H9 (cell line): ENCODE measurements around the gene DDX21. TPM values are rescaled to one million over a fixed set of nuclear protein-coding genes. Genes with fewer than 3 reads are reported as not detected.

Experiments used
- DNase-seq: peaks from one replicate; pipeline ENCODE4 v3.0.0-alpha.2; 2017
- H2AFZ ChIP-seq: one replicate; pipeline ENCODE4 v1.6.1; 2013; ENCODE audit warnings: mild to moderate bottlenecking, low read length, control low read depth, moderate library complexity
- H2AK5ac ChIP-seq: 2 replicates; pipeline ENCODE4 v1.6.1; 2013; ENCODE audit warnings: low read length, control low read depth, mixed read lengths; ENCODE audit not compliant: insufficient read length
- H2BK120ac ChIP-seq: one replicate; pipeline ENCODE4 v1.6.1; 2013; ENCODE audit warnings: low read depth, mild to moderate bottlenecking, low read length, control low read depth, inconsistent platforms; ENCODE audit not compliant: poor library complexity, severe bottlenecking
- H2BK12ac ChIP-seq: 2 replicates; pipeline ENCODE4 v1.6.1; 2013; ENCODE audit warnings: low read length, control low read depth, mixed read lengths, low read depth; ENCODE audit not compliant: insufficient read length
- H2BK15ac ChIP-seq: 2 replicates; pipeline ENCODE4 v1.6.1; 2013; ENCODE audit warnings: low read depth, low read length, control low read depth
- H2BK20ac ChIP-seq: one replicate; pipeline ENCODE4 v1.6.1; 2013; ENCODE audit warnings: low read depth, mild to moderate bottlenecking, low read length, control low read depth, inconsistent platforms; ENCODE audit not compliant: poor library complexity, severe bottlenecking
- H2BK5ac ChIP-seq: 2 replicates; pipeline ENCODE4 v1.6.1; 2013; ENCODE audit warnings: low read length, control low read depth, mixed read lengths; ENCODE audit not compliant: insufficient read length
- H3K14ac ChIP-seq: 2 replicates; pipeline ENCODE4 v1.6.1; 2013; ENCODE audit warnings: low read length, control low read depth; ENCODE audit not compliant: insufficient read depth
- H3K18ac ChIP-seq: 2 replicates; pipeline ENCODE4 v1.6.1; 2013; ENCODE audit warnings: low read depth, mild to moderate bottlenecking, mixed read lengths, low read length, control low read depth; ENCODE audit not compliant: insufficient read length
- H3K23ac ChIP-seq: 2 replicates; pipeline ENCODE4 v1.6.1; 2013; ENCODE audit warnings: low read length, control low read depth, mixed read lengths, low read depth; ENCODE audit not compliant: insufficient read length
- H3K23me2 ChIP-seq: 2 replicates; pipeline ENCODE4 v1.6.1; 2013; ENCODE audit warnings: low read depth, mild to moderate bottlenecking, mixed read lengths, low read length, control low read depth; ENCODE audit not compliant: insufficient read length, poor library complexity, severe bottlenecking
- H3K27ac ChIP-seq: 2 replicates; pipeline ENCODE4 v1.5.1; 2013; ENCODE audit warnings: low read length, control low read depth, mixed read lengths, low read depth; ENCODE audit not compliant: insufficient read length
- H3K27me3 ChIP-seq: 2 replicates; pipeline ENCODE4 v1.6.1; 2013; ENCODE audit warnings: low read length, control low read depth, inconsistent platforms; ENCODE audit not compliant: insufficient read depth
- H3K4ac ChIP-seq: 2 replicates; pipeline ENCODE4 v1.6.1; 2013; ENCODE audit warnings: low read depth, mild to moderate bottlenecking, control low read depth, inconsistent platforms, low read length, moderate library complexity
- H3K4me1 ChIP-seq: 2 replicates; pipeline ENCODE4 v1.6.1; 2013; ENCODE audit warnings: low read length, control low read depth, inconsistent platforms; ENCODE audit not compliant: insufficient read depth
- H3K4me2 ChIP-seq: 2 replicates; pipeline ENCODE4 v1.6.1; 2013; ENCODE audit warnings: low read length, control low read depth, mixed read lengths; ENCODE audit not compliant: insufficient read length, insufficient read depth
- H3K56ac ChIP-seq: 2 replicates; pipeline ENCODE4 v1.6.1; 2013; ENCODE audit warnings: low read depth, mild to moderate bottlenecking, mixed read lengths, low read length, control low read depth; ENCODE audit not compliant: insufficient read length
- H3K79me1 ChIP-seq: 2 replicates; pipeline ENCODE4 v1.6.1; 2013; ENCODE audit warnings: low read depth, mild to moderate bottlenecking, moderate library complexity, low read length, control low read depth, inconsistent platforms; ENCODE audit not compliant: insufficient read depth, poor library complexity, severe bottlenecking
- H3K79me2 ChIP-seq: 2 replicates; pipeline ENCODE4 v1.6.1; 2013; ENCODE audit warnings: low read length, control low read depth, inconsistent platforms; ENCODE audit not compliant: insufficient read depth
- H3K9ac ChIP-seq: 2 replicates; pipeline ENCODE4 v1.6.1; 2013; ENCODE audit warnings: low read length, control low read depth, mixed read lengths; ENCODE audit not compliant: insufficient read length; ENCODE audit errors: extremely low read depth
- H3K9me3 ChIP-seq: one replicate; pipeline ENCODE4 v1.6.1; 2013; ENCODE audit warnings: low read depth, low read length, inconsistent platforms; ENCODE audit not compliant: control insufficient read depth
- H3T11ph ChIP-seq: one replicate; pipeline ENCODE4 v1.6.1; 2013; ENCODE audit warnings: mild to moderate bottlenecking, low read length, control low read depth, inconsistent platforms
- H4K20me1 ChIP-seq: one replicate; pipeline ENCODE4 v1.6.1; 2013; ENCODE audit not compliant: control insufficient read depth, insufficient read length, insufficient read depth
- H4K5ac ChIP-seq: 2 replicates; pipeline ENCODE4 v1.6.1; 2013; ENCODE audit warnings: low read depth, mild to moderate bottlenecking, mixed read lengths, low read length, control low read depth; ENCODE audit not compliant: insufficient read length
- H4K8ac ChIP-seq: replicated peaks from 2 replicates; pipeline ENCODE4 v1.6.1; 2013; ENCODE audit warnings: low read length, control low read depth, mixed read lengths, low read depth; ENCODE audit not compliant: insufficient read length
- H4K91ac ChIP-seq: 2 replicates; pipeline ENCODE4 v1.6.1; 2013; ENCODE audit warnings: low read depth, mild to moderate bottlenecking, moderate library complexity, mixed read lengths, low read length, control low read depth; ENCODE audit not compliant: insufficient read length
- H3K27ac Mint-ChIP-seq, 3 experiments: 2 replicates in 2 of 3; 3 replicates in 1 of 3; pipeline ENCODE4 v1.8.0; 2020 to 2021; ENCODE audit warnings: mixed read lengths in 3 of 3, mild to moderate bottlenecking in 1 of 3, moderate library complexity in 1 of 3
- H3K27me3 Mint-ChIP-seq: 2 replicates; pipeline ENCODE4 v1.8.0; 2021; ENCODE audit warnings: low read depth, mild to moderate bottlenecking, moderate library complexity, mixed read lengths
- H3K36me3 Mint-ChIP-seq, 3 experiments: 2 replicates in 2 of 3; 3 replicates in 1 of 3; pipeline ENCODE4 v1.8.0; 2020 to 2021; ENCODE audit warnings: low read depth in 3 of 3, mixed read lengths in 3 of 3; ENCODE audit not compliant: insufficient read depth in 1 of 3
- H3K4me1 Mint-ChIP-seq, 2 experiments: 2 replicates each; pipeline ENCODE4 v1.8.0; 2020; ENCODE audit warnings: mixed read lengths in 2 of 2
- H3K4me3 Mint-ChIP-seq, 2 experiments: 2 replicates in 1 of 2; 3 replicates in 1 of 2; pipeline ENCODE4 v1.8.0; 2020 to 2021; ENCODE audit warnings: mild to moderate bottlenecking in 2 of 2, mixed read lengths in 2 of 2, moderate library complexity in 1 of 2
- H3K9me3 Mint-ChIP-seq, 2 experiments: 2 replicates in 1 of 2; 3 replicates in 1 of 2; pipeline ENCODE4 v1.8.0; 2020; ENCODE audit warnings: mild to moderate bottlenecking in 2 of 2, mixed read lengths in 2 of 2, moderate library complexity in 1 of 2
- WGBS: extraction: QIAGEN DNeasy Blood & Tissue Kit; methylation state at CpG from one replicate; pipeline ENCODE4 v1.1.7; 2013; ENCODE audit warnings: missing lambda C conversion rate, low lambda C conversion rate, mixed read lengths; ENCODE audit not compliant: insufficient read length; ENCODE audit errors: extremely low coverage; 5-methylcytosine and 5-hydroxymethylcytosine counted together
- total RNA-seq: library from RNA; stranded (reverse); gene quantifications from 2 replicates; pipeline ENCODE4 v1.2.1, GENCODE V29; 2021
- TF ChIP-seq, protein P1 (sequence below): fragments of 200-600 bp; sonication (generic); conservative IDR thresholded peaks from 3 replicates; pipeline ENCODE4 v1.8.0; 2021; ENCODE audit warnings: antibody characterized with exemption, mild to moderate bottlenecking

DDX21 gene
- total RNA-seq, 1 experiment from 2014 or later = 180 TPM

GRCh38 chr10:68955355-68955831 lies 577 bp upstream of the DDX21 start:
- no CpG with 5 or more reads among the region's 16 CpGs for WGBS
- Mint-ChIP-seq H3K4me1 (peaks cover 11 to 15% of the 10 kb centered on the region in 2 experiments), H3K27ac (peak overlapping the region; percentile 99 to 100 (median 99)), H3K27me3 (peaks cover 2% of the 10 kb centered on the region), H3K36me3 (peaks cover 16 to 39% (median 18%) of the 10 kb centered on the region in 3 experiments), H3K4me3 (peak overlapping the region; percentile 99 to 100), H3K9me3 (peaks cover 0 to 3% of the 10 kb centered on the region in 2 experiments; a peak in 3 of 5 replicates)
- peak overlapping the region; percentile 90 for H2BK5ac ChIP-seq
- H3K18ac ChIP-seq = peak overlapping the region; percentile 53
- no peak overlapping the region for H3T11ph ChIP-seq
- H3K4me2 ChIP-seq = peak overlapping the region; percentile 99
- H3K4me1 ChIP-seq = no peaks in the 10 kb centered on the region
- H3K23ac ChIP-seq = no peak overlapping the region
- H2BK15ac ChIP-seq = no peak overlapping the region
- peak overlapping the region; percentile 60 for H3K9ac ChIP-seq
- H3K79me2 ChIP-seq = peaks cover 30% of the 10 kb centered on the region
- H4K5ac ChIP-seq = peak overlapping the region; percentile 73
- DNase-seq = no peak
- H3K56ac ChIP-seq = peak overlapping the region; percentile 28
- H3K23me2 ChIP-seq = peaks cover 13% of the 10 kb centered on the region
- H2BK12ac ChIP-seq = no peak overlapping the region
- no peaks in the 10 kb centered on the region for H3K27me3 ChIP-seq
- H3K9me3 ChIP-seq = no peaks in the 10 kb centered on the region
- TF ChIP-seq, protein P1, sequence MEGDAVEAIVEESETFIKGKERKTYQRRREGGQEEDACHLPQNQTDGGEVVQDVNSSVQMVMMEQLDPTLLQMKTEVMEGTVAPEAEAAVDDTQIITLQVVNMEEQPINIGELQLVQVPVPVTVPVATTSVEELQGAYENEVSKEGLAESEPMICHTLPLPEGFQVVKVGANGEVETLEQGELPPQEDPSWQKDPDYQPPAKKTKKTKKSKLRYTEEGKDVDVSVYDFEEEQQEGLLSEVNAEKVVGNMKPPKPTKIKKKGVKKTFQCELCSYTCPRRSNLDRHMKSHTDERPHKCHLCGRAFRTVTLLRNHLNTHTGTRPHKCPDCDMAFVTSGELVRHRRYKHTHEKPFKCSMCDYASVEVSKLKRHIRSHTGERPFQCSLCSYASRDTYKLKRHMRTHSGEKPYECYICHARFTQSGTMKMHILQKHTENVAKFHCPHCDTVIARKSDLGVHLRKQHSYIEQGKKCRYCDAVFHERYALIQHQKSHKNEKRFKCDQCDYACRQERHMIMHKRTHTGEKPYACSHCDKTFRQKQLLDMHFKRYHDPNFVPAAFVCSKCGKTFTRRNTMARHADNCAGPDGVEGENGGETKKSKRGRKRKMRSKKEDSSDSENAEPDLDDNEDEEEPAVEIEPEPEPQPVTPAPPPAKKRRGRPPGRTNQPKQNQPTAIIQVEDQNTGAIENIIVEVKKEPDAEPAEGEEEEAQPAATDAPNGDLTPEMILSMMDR = no peak
- no peak overlapping the region for H3K4ac ChIP-seq
- H3K27ac ChIP-seq = peak overlapping the region; percentile 77
- H2AK5ac ChIP-seq = no peak overlapping the region
- H3K79me1 ChIP-seq = peaks cover 4% of the 10 kb centered on the region
- H2AFZ ChIP-seq = peak overlapping the region; percentile 90
- no peak overlapping the region for H2BK120ac ChIP-seq
- H3K14ac ChIP-seq = peak overlapping the region; percentile 13; the same call in 1 of the 2 replicates
- H4K8ac ChIP-seq = no peak overlapping the region
- no peaks in the 10 kb centered on the region for H4K20me1 ChIP-seq
- no peak overlapping the region for H2BK20ac ChIP-seq
- no peak overlapping the region for H4K91ac ChIP-seq
